ENCODE measurements around the gene CTNNA2. TPM values are rescaled to one million over a fixed set of nuclear protein-coding genes. Genes with fewer than 3 reads are reported as not detected.

Gene CTNNA2
- total RNA-seq, 4 donors from 2014 or later, result 0.88 to 14.9 (median 2.3) TPM; not detected in 1

DNA sequence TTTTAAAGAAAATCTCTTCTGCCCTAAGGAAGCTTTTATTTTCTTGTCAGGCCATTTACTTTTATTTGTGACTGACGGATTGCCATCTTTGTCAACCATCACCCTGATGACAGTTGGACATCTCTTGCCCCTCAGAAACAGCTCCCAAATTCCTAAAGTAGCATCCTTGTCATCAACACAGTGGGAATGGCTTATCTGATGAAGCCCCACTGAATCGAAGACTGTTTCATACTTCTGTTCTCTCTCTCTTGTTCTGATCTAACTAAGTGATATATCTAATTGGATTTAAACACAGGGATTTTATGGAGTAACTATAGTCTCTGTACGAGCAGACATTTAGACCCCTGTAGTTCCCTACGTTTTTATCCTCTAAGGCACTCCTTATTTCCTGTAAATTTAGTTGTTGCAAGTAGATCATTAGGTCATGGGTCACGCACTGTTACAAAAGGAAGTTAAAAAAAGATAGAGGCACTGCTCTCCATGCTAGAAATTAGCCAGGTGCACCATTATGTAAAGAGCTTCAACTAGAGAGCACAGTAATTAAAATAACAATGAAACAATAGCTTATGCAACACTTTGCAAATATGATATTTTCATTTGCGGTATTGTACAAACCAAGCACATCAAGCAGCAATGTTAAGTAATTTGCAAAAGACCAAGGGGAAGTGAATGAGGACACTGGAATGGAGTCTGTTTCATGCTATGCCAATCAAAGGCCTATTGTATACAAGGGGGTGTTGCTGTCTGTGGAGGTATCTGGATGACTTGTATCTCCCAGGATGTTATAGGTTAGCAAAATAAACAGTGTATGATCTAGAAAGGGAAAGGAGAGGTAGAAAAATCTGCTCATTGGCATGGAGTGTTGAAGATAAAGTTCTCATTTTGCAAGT, 507.0 kb downstream of the CTNNA2 start:
- Histone ChIP-seq H3K36me3 (no peaks in the 10 kb centered on the region), H3K27me3 (no peaks in the 10 kb centered on the region), H3K4me1 (no peaks in the 10 kb centered on the region), H3K27ac (no peak overlapping the region), H3K4me3 (no peak overlapping the region), H3K9me3 (no peaks in the 10 kb centered on the region)
- DNase-seq, result no peak
- TF ChIP-seq, protein P1, sequence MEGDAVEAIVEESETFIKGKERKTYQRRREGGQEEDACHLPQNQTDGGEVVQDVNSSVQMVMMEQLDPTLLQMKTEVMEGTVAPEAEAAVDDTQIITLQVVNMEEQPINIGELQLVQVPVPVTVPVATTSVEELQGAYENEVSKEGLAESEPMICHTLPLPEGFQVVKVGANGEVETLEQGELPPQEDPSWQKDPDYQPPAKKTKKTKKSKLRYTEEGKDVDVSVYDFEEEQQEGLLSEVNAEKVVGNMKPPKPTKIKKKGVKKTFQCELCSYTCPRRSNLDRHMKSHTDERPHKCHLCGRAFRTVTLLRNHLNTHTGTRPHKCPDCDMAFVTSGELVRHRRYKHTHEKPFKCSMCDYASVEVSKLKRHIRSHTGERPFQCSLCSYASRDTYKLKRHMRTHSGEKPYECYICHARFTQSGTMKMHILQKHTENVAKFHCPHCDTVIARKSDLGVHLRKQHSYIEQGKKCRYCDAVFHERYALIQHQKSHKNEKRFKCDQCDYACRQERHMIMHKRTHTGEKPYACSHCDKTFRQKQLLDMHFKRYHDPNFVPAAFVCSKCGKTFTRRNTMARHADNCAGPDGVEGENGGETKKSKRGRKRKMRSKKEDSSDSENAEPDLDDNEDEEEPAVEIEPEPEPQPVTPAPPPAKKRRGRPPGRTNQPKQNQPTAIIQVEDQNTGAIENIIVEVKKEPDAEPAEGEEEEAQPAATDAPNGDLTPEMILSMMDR (IDR thresholded peaks at IDR 0.05), result no peak
- no peak for TF ChIP-seq POLR2A (IDR thresholded peaks at IDR 0.05)
- intact Hi-C loops (cut with DNase I; ENCODE audit: low total_unique reads), result no loop called here

DNA sequence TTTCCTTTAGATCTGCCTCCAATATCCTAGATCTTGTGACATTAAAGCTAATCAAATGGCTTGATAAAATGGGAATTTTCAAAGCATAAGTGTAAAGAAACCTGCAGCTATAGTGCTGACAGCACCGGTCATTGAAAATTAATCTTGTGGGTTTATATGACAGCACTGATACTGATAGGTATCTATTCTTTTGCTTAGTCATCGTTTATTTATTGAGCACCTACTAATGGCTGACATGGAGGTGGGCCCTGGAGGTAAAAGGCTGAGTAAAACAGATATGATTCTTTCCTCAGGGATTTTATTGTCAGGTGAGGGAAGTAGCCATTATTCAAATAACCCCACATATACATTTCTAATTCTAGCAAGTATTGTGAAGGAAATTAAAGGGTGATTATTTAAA, 509.2 kb downstream of the CTNNA2 start:
- H3K9me3 ChIP-seq, result no peaks in the 10 kb centered on the region
- no peaks in the 10 kb centered on the region for H3K36me3 ChIP-seq
- no peak overlapping the region for H3K27ac ChIP-seq
- intact Hi-C loops (cut with DNase I; ENCODE audit: low total_unique reads), result no loop called here
- no peaks in the 10 kb centered on the region for H3K4me1 ChIP-seq
- H3K27me3 ChIP-seq, result no peaks in the 10 kb centered on the region
- no peak overlapping the region for H3K4me3 ChIP-seq
- no peak for DNase-seq
- TF ChIP-seq, protein P1 (IDR thresholded peaks at IDR 0.05), result no peak
- no peak for TF ChIP-seq POLR2A (IDR thresholded peaks at IDR 0.05)

DNA sequence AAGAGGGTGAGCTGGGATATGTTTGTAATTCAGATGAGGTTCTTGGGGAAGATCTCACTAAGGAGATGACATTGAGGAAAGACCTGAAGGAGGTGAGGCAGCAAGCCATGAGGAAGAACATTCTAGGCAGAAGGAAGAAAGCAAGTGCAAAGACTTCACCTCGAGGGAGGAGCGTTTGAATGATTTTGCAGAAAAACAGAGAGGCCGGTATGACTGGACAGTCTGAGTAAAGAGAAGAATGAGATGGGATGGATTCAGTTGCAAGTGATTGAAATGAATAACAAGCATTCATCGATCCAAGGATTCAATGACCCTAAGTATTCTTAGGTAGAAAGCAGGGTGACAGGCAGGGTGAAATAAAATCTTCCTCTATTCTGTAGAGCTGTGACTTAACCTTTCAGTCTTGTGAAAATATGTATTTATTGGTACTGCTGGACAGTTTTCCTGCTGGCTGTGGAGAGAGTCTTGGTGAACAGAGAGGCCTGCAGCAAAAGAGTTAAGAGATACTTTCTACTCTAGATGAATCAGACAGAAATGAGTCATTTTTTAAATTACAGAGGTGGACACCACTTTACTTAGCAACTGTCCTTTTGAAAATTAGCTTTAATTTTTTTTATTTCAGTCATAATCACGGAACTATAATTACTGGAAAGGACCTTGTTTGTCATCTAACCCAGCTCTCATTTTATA, 513.3 kb downstream of the CTNNA2 start:
- no peak for TF ChIP-seq POLR2A (IDR thresholded peaks at IDR 0.05)
- TF ChIP-seq, protein P1 (IDR thresholded peaks at IDR 0.05), result no peak
- H3K4me1 ChIP-seq, result no peaks in the 10 kb centered on the region
- no peaks in the 10 kb centered on the region for H3K36me3 ChIP-seq
- H3K27ac ChIP-seq, result no peak overlapping the region
- no peaks in the 10 kb centered on the region for H3K27me3 ChIP-seq
- H3K4me3 ChIP-seq, result no peak overlapping the region
- H3K9me3 ChIP-seq, result no peaks in the 10 kb centered on the region
- DNase-seq, result no peak
- intact Hi-C loops (cut with DNase I; ENCODE audit: low total_unique reads), result no loop called here

DNA sequence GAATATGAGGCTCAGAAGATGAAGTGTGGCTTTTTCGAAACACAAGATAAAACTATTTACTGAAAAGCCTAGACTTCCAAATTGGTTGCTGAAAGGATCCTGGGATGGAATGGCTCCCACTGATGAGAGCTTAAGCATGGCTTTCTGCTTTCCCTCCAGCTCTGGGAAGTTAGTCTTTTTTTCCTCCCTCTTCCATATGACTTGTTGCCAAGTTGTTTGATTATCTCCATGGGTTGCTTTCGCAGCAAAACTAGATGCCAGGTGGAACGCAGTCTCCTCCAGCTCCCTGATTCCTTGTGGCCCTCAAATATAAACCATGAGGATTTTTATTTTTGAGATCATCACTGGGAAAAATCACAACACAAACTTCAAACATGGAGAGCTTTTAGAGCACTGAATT, 515.2 kb downstream of the CTNNA2 start:
- Histone ChIP-seq H3K36me3 (no peaks in the 10 kb centered on the region), H3K9me3 (no peaks in the 10 kb centered on the region), H3K4me3 (no peak overlapping the region), H3K27ac (no peak overlapping the region), H3K27me3 (no peaks in the 10 kb centered on the region), H3K4me1 (no peaks in the 10 kb centered on the region)
- intact Hi-C loops (cut with DNase I; ENCODE audit: low total_unique reads), result no loop called here
- TF ChIP-seq, protein P1 (IDR thresholded peaks at IDR 0.05), result no peak
- TF ChIP-seq POLR2A (IDR thresholded peaks at IDR 0.05), result no peak
- DNase-seq, result no peak

DNA sequence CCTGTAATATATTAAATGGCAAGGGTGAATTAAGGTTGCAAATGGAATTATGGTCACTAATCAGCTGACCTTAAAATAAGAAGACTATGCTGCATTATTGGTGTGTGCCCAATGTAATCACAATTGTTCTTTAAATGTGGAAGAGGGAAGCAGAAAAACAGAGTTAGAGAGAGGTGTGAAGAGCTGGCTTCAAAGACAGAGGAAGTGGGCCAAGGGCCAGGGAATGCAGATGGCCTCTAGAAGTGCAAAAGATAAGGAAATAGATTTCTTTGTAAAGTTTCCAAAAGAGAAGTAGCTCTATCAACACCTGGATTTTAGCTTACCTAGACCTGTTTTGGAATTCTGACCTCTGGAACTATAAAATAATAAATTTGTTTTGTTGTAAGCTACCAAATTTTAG, 515.7 kb downstream of the CTNNA2 start:
- no peaks in the 10 kb centered on the region for H3K36me3 ChIP-seq
- no peaks in the 10 kb centered on the region for H3K27me3 ChIP-seq
- H3K4me3 ChIP-seq, result no peak overlapping the region
- H3K4me1 ChIP-seq, result no peaks in the 10 kb centered on the region
- no peak for DNase-seq
- intact Hi-C loops (cut with DNase I; ENCODE audit: low total_unique reads), result no loop called here
- no peak for TF ChIP-seq POLR2A (IDR thresholded peaks at IDR 0.05)
- TF ChIP-seq, protein P1 (IDR thresholded peaks at IDR 0.05), result no peak
- no peak overlapping the region for H3K27ac ChIP-seq
- no peaks in the 10 kb centered on the region for H3K9me3 ChIP-seq

Measured in uterus (tissue), 4 donors.